Hepatocyte (in vitro differentiated cells): Measurements from ENCODE around the gene HERC2.

Source experiments
- EZH2 ChIP-seq: fragments of 200-600 bp; sonication (generic); IDR thresholded peaks from 2 replicates; pipeline ENCODE4 v1.6.1; 2016; ENCODE audit warnings: antibody characterized with exemption, mild to moderate bottlenecking, borderline replicate concordance
- TF ChIP-seq, protein P1 (sequence below): fragments of 200-600 bp; sonication (generic); IDR thresholded peaks from 2 replicates; pipeline ENCODE4 v1.5.1; 2016; ENCODE audit warnings: antibody characterized with exemption, mild to moderate bottlenecking; ENCODE audit not compliant: poor library complexity

DNA sequence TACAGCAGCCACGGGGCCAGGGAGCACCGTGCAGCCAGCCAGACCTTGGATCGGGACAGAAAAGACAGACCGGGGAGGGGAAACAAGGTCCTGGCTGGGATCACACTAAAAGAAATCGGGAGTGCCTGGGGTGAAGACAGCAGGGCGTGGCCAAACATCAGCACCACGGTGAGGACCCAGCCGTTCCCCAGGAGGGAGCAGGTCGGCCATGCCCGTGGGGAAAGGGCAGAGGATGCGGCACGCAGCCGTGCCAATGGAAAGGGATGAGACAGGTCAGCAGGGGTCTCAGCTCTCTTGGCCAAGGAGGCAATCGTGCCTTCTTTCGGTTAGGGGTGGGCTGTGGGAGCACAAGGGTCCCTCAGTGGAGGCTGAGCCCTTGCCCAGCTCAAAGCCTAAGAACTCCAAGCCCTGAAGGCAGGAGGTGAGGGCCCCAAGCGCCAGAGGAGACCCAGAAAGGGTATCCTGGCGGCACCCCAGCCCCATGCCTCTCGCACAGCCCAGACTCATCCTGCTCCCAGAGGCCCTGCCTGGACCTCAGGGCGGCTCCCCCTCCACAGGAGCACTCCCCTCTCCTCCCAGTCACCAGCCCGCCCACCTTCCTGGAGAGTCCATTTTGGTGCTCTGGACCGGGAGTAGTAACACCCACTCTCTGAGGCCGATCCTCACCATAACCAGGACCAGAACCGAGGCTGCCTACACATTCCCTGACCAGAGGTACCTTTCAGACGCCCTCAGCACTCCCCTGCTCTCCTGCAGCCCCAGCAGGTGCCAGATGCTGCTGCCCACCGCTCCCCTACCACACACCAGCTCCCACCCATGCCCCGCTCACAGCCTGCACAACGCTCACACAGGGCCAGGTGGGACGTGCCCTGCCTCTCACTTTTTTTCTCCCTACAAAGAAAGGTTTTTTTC lies 199.7 kb downstream of the HERC2 start:
- TF ChIP-seq, protein P1, sequence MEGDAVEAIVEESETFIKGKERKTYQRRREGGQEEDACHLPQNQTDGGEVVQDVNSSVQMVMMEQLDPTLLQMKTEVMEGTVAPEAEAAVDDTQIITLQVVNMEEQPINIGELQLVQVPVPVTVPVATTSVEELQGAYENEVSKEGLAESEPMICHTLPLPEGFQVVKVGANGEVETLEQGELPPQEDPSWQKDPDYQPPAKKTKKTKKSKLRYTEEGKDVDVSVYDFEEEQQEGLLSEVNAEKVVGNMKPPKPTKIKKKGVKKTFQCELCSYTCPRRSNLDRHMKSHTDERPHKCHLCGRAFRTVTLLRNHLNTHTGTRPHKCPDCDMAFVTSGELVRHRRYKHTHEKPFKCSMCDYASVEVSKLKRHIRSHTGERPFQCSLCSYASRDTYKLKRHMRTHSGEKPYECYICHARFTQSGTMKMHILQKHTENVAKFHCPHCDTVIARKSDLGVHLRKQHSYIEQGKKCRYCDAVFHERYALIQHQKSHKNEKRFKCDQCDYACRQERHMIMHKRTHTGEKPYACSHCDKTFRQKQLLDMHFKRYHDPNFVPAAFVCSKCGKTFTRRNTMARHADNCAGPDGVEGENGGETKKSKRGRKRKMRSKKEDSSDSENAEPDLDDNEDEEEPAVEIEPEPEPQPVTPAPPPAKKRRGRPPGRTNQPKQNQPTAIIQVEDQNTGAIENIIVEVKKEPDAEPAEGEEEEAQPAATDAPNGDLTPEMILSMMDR = no peak
- no peak for TF ChIP-seq EZH2
